H1 (cell line): ENCODE data around the gene TMUB1. TPM values are rescaled to one million over a fixed set of nuclear protein-coding genes. Genes with fewer than 3 reads are reported as not detected.
A peak's percentile ranks its signal among the peaks of the same experiment; 100 is the strongest.

Experiments used
- CTCF ChIA-PET: fragments of 300-600 bp; sonication (Branson Sonifier 250); formaldehyde crosslinking; loops from one replicate; lab custom pipeline; 2021; ENCODE audit not compliant: partially characterized antibody; lab: Charles Lee
- POLR2A ChIA-PET: fragments of 300-600 bp; sonication (Branson Sonifier 250); formaldehyde crosslinking; loops from one replicate; lab custom pipeline; 2021; ENCODE audit warnings: inconsistent platforms; ENCODE audit not compliant: partially characterized antibody; lab: Charles Lee
- DNase-seq, 2 experiments: peaks; one replicate each; pipeline versions ENCODE4 v3.0.0 to v3.0.0-alpha.2; 2010 to 2022; ENCODE audit warnings: low spot score in 2 of 2, low read depth in 1 of 2, mixed read lengths in 1 of 2
- FAIRE-seq: peaks from 2 replicates; lab custom pipeline; 2011; peaks lifted over from hg19 to GRCh38; lab: Jason Lieb, UNC
- H2AFZ ChIP-seq: 2 replicates; pipeline ENCODE4 v1.8.1; 2012; ENCODE audit warnings: low read length, inconsistent platforms
- H2AK5ac ChIP-seq: 2 replicates; pipeline ENCODE4 v1.6.1; 2013; ENCODE audit warnings: low read depth, low read length
- H2BK120ac ChIP-seq: replicated peaks from 2 replicates; pipeline ENCODE3; 2013; ENCODE audit warnings: low read depth, low read length, inconsistent platforms
- H2BK12ac ChIP-seq: 2 replicates; pipeline ENCODE4 v1.6.1; 2013; ENCODE audit warnings: low read depth, low read length
- H2BK15ac ChIP-seq: 2 replicates; pipeline ENCODE4 v1.6.1; 2013; ENCODE audit warnings: low read length
- H2BK20ac ChIP-seq: 2 replicates; pipeline ENCODE4 v1.6.1; 2013; ENCODE audit warnings: low read length
- H2BK5ac ChIP-seq: 2 replicates; pipeline ENCODE4 v1.6.1; 2013; ENCODE audit warnings: low read depth, low read length
- H3K14ac ChIP-seq: 2 replicates; pipeline ENCODE4 v1.6.1; 2013; ENCODE audit warnings: inconsistent platforms; ENCODE audit not compliant: insufficient read length
- H3K18ac ChIP-seq: 2 replicates; pipeline ENCODE4 v1.6.1; 2013; ENCODE audit warnings: low read length; ENCODE audit errors: extremely low read depth
- H3K23ac ChIP-seq: 2 replicates; pipeline ENCODE4 v1.6.1; 2013; ENCODE audit warnings: inconsistent platforms; ENCODE audit not compliant: insufficient read length
- H3K23me2 ChIP-seq: 2 replicates; pipeline ENCODE4 v1.6.1; 2013; ENCODE audit warnings: low read depth, low read length
- H3K27ac ChIP-seq: 2 replicates; pipeline ENCODE4 v1.6.1; 2011; ENCODE audit warnings: low read depth, low read length, inconsistent platforms
- H3K27me3 ChIP-seq, 4 experiments: replicated peaks in 1 of 4; 1 replicate in 1 of 4; 2 replicates in 3 of 4; pipeline versions ENCODE4 v1.6.1 to v1.8.1; 2011 to 2013; ENCODE audit warnings: low read length in 3 of 4, mild to moderate bottlenecking in 3 of 4, inconsistent platforms in 2 of 4, mixed read lengths in 2 of 4, moderate library complexity in 1 of 4; ENCODE audit not compliant: control insufficient read depth in 3 of 4, insufficient read depth in 3 of 4; ENCODE audit errors: extremely low read depth in 1 of 4
- H3K36me3 ChIP-seq, 4 experiments: 2 replicates each; pipeline versions ENCODE4 v1.6.1 to v1.8.1; 2011 to 2013; ENCODE audit warnings: mild to moderate bottlenecking in 4 of 4, low read length in 3 of 4, moderate library complexity in 2 of 4, control low read depth in 1 of 4, inconsistent platforms in 1 of 4; ENCODE audit not compliant: insufficient read depth in 4 of 4, control insufficient read depth in 2 of 4
- H3K4ac ChIP-seq: replicated peaks from 2 replicates; pipeline ENCODE3; 2013; ENCODE audit warnings: low read length, low read depth, mixed read lengths, inconsistent platforms; ENCODE audit not compliant: insufficient read length
- H3K4me1 ChIP-seq, 4 experiments: replicated peaks in 1 of 4; 1 replicate in 1 of 4; 2 replicates in 3 of 4; pipeline versions ENCODE4 v1.6.1 to v1.8.1; 2011 to 2013; ENCODE audit warnings: low read length in 3 of 4, inconsistent platforms in 2 of 4, mixed read lengths in 1 of 4; ENCODE audit not compliant: insufficient read depth in 4 of 4, control insufficient read depth in 3 of 4
- H3K4me2 ChIP-seq, 2 experiments: 2 replicates each; pipeline versions ENCODE4 v1.6.1 to v1.8.1; 2011 to 2013; ENCODE audit warnings: low read depth in 2 of 2, low read length in 2 of 2, control low read depth in 1 of 2, inconsistent platforms in 1 of 2, mild to moderate bottlenecking in 1 of 2; ENCODE audit not compliant: insufficient read depth in 1 of 2
- H3K4me3 ChIP-seq, 4 experiments: fragments of 200-600, 300-600 bp in 1 of 4; sonication (generic), shearing (Covaris generic), sonication (Bioruptor Twin) in 1 of 4; 2 replicates each; pipeline versions ENCODE4 v1.5.1 to v1.8.1; 2011 to 2016; ENCODE audit warnings: low read length in 4 of 4, low read depth in 3 of 4, control low read depth in 2 of 4, inconsistent platforms in 2 of 4, mild to moderate bottlenecking in 2 of 4, mixed read lengths in 1 of 4, moderate library complexity in 1 of 4; ENCODE audit not compliant: insufficient read depth in 2 of 4; ENCODE audit errors: extremely low read depth in 1 of 4
- H3K56ac ChIP-seq: replicated peaks from 2 replicates; pipeline ENCODE3; 2013; ENCODE audit warnings: low read depth, mild to moderate bottlenecking, mixed read lengths, low read length, inconsistent platforms; ENCODE audit not compliant: insufficient read length
- H3K79me1 ChIP-seq: 2 replicates; pipeline ENCODE4 v1.6.1; 2013; ENCODE audit warnings: low read depth, low read length, control low read depth
- H3K79me2 ChIP-seq, 2 experiments: 2 replicates each; pipeline versions ENCODE4 v1.6.1 to v1.8.1; 2012 to 2013; ENCODE audit warnings: low read length in 2 of 2, mild to moderate bottlenecking in 2 of 2, inconsistent platforms in 1 of 2; ENCODE audit not compliant: insufficient read depth in 2 of 2, control insufficient read depth in 1 of 2
- H3K9ac ChIP-seq, 4 experiments: replicated peaks in 1 of 4; 1 replicate in 1 of 4; 2 replicates in 3 of 4; pipeline versions ENCODE4 v1.6.1 to v1.8.1; 2011 to 2013; ENCODE audit warnings: low read depth in 3 of 4, low read length in 3 of 4, control low read depth in 2 of 4, mild to moderate bottlenecking in 2 of 4, moderate library complexity in 2 of 4, inconsistent platforms in 1 of 4; ENCODE audit errors: extremely low read depth in 1 of 4
- H3K9me3 ChIP-seq, 2 experiments: 2 replicates each; pipeline versions ENCODE4 v1.6.1 to v1.8.1; 2012 to 2013; ENCODE audit warnings: mild to moderate bottlenecking in 2 of 2, moderate library complexity in 2 of 2, control low read depth in 1 of 2, inconsistent platforms in 1 of 2, low read depth in 1 of 2, low read length in 1 of 2, mixed read lengths in 1 of 2; ENCODE audit not compliant: insufficient read depth in 2 of 2
- H4K20me1 ChIP-seq, 2 experiments: replicated peaks in 1 of 2; 2 replicates each; pipeline versions ENCODE3 to v1.8.1; 2011 to 2013; ENCODE audit warnings: inconsistent platforms in 2 of 2, low read length in 2 of 2, mild to moderate bottlenecking in 1 of 2; ENCODE audit not compliant: insufficient read depth in 2 of 2, control insufficient read depth in 1 of 2
- H4K5ac ChIP-seq: 2 replicates; pipeline ENCODE4 v1.6.1; 2013; ENCODE audit warnings: low read length, low read depth, mixed read lengths, inconsistent platforms; ENCODE audit not compliant: insufficient read length
- H4K8ac ChIP-seq: 2 replicates; pipeline ENCODE4 v1.8.0; 2013; ENCODE audit warnings: mild to moderate bottlenecking, moderate library complexity, low read length, inconsistent platforms; ENCODE audit not compliant: insufficient read depth; ENCODE audit errors: extremely low read depth
- H4K91ac ChIP-seq: replicated peaks from 2 replicates; pipeline ENCODE3; 2013; ENCODE audit warnings: low read length, mixed read lengths, inconsistent platforms; ENCODE audit not compliant: insufficient read length
- BACH1 ChIP-seq: IDR thresholded peaks from 2 replicates; pipeline ENCODE4 v1.6.1; 2012; ENCODE audit warnings: low read length, improper control_type of control experiment
- CREB1 ChIP-seq: IDR thresholded peaks from 2 replicates; pipeline ENCODE4 v1.6.1; 2012; ENCODE audit warnings: inconsistent platforms
- HDAC6 ChIP-seq: IDR thresholded peaks from one replicate; pipeline ENCODE4 v1.7.1; 2012; ENCODE audit warnings: low read depth, mild to moderate bottlenecking, inconsistent platforms, low read length, moderate library complexity
- JUND ChIP-seq: IDR thresholded peaks from 2 replicates; pipeline ENCODE4 v1.6.1; 2011; ENCODE audit warnings: mild to moderate bottlenecking, improper control_type of control experiment, low read length
- NANOG ChIP-seq: IDR thresholded peaks from 2 replicates; pipeline ENCODE4 v1.6.1; 2011; ENCODE audit warnings: low read length, low read depth, mild to moderate bottlenecking, inconsistent platforms; ENCODE audit not compliant: insufficient read depth, poor library complexity, severe bottlenecking
- WGBS, 2 experiments: shearing (Covaris generic) in 1 of 2; methylation state at CpG; one replicate each; pipeline versions ENCODE4 v1.1.6 to v1.1.7; 2013 to 2015; ENCODE audit warnings: low lambda C conversion rate in 2 of 2, mixed read lengths in 2 of 2, inconsistent platforms in 1 of 2, low coverage in 1 of 2, missing lambda C conversion rate in 1 of 2; ENCODE audit not compliant: insufficient replicate concordance in 2 of 2, insufficient coverage in 1 of 2, insufficient read length in 1 of 2; ENCODE audit errors: extremely low coverage in 1 of 2, missing lambda C conversion rate in 1 of 2; 5-methylcytosine and 5-hydroxymethylcytosine counted together
- polyA plus RNA-seq, 7 experiments: library from polyadenylated mRNA; depleted of rRNA in 3 of 7; stranded (reverse) in 5 of 7; unstranded in 2 of 7; fragments of >200 nt in 5 of 7; fragments of 200-250 nt in 2 of 7; gene quantifications; 1 replicate in 5 of 7; 2 replicates in 1 of 7; 4 replicates in 1 of 7; pipeline versions ENCODE4 v1.2.1 to v1.2.3, GENCODE V29; 2011 to 2013; ENCODE audit warnings: missing spikeins in 2 of 7, mixed read lengths in 2 of 7
- total RNA-seq: library from RNA; stranded (reverse); fragmentation: NEBNext Ultra II Directional; extraction: Animal tissue kit (Norgen Biotek cat#: 25700); gene quantifications from 2 replicates; pipeline ENCODE4 v1.2.1, GENCODE V29; 2021

The TMUB1 gene
- total and polyA plus RNA-seq, 2 of the 8 experiments (the other 6 are each of a cell fraction or from before 2014, with no cell fraction given), result 41.4 to 56.2 TPM

DNA sequence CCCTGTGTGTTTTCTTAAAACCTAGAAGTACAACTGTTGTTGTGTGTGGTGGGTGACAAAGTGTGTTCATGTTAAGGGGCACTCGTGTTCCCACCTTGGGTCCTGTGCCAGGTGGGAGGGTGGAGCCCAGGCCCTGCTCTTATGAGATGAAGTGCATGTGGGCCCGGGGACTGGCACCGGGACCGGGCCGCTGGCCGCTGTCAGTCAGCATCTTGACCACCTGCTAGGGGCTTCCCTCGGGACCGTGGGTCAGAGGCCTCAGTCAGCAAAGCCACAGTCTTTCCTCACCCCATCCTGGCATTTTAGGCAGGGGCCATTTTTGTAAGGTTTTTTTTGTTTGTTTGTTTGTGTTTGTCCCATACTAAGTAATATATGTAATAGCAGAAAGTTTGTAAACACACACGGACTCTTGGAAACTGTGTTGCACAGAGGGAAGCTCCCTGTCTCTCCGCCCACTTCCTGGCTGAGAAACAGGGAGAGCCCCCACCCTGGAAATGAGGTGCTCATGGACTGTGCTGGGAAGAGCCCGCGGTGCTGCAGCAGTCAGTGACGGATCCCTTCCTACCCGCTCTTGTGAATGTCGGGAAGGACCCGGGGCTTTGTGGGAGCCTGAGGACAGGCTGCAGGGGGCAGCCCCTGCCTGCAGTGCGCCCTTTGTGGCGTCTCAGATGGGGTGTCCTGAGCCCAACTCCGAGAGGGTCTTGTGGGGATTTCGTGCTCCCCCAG lies 16.4 kb upstream of the TMUB1 start:
- 89% methylated on average over 20 of the region's 20 CpGs; no CpG with 5 or more reads in 1 of the 2 experiments for WGBS, 2 experiments
- Histone ChIP-seq H4K8ac (peak overlapping the region; percentile 12; the same call in 1 of the 2 replicates), H3K4me3 (no peak overlapping the region), H3K56ac (no peak overlapping the region), H3K79me2 (peaks cover 0 to 58% of the 10 kb centered on the region in 2 experiments; a peak in 2 of 4 replicates), H3K27me3 (no peaks in the 10 kb centered on the region), H3K4me2 (no peak overlapping the region), H3K9me3 (no peaks in the 10 kb centered on the region), H4K91ac (no peak overlapping the region), H3K27ac (no peak overlapping the region), H3K9ac (no peak overlapping the region), H3K18ac (no peak overlapping the region), H3K23me2 (no peaks in the 10 kb centered on the region; the same call in 1 of the 2 replicates), H3K79me1 (peaks cover 18% of the 10 kb centered on the region), H2AK5ac (0 out of 2 replicates have a peak overlapping the region, but pooled peaks have one; percentile 39), H4K20me1 (peaks cover 18 to 39% of the 10 kb centered on the region in 2 experiments), H3K23ac (no peak overlapping the region), H2BK120ac (no peak overlapping the region), H3K36me3 (no peaks in the 10 kb centered on the region), H2AFZ (no peak overlapping the region), H3K4me1 (peaks cover under 1 to 25% (median 14%) of the 10 kb centered on the region in 4 experiments), H3K4ac (no peak overlapping the region), H2BK15ac (no peak overlapping the region), H2BK5ac (0 out of 2 replicates have a peak overlapping the region, but pooled peaks have one; percentile 66), H3K14ac (no peak overlapping the region), H4K5ac (no peak overlapping the region), H2BK12ac (peak overlapping the region; percentile 60; the same call in 1 of the 2 replicates), H2BK20ac (no peak overlapping the region)
- FAIRE-seq (no peak), DNase-seq (no peak)
- TF ChIP-seq CREB1 (no peak), NANOG (no peak), HDAC6 (no peak), JUND (no peak), BACH1 (no peak)
- POLR2A ChIA-PET, result interaction anchor here (0.6 to 1.5 kb wide), 2 partner anchors 20 to 180 kb away, joined by 3 to 5 read pairs; no protein-coding TSS in a partner anchor
- CTCF ChIA-PET, result interaction anchor here (0.9 to 22.4 kb wide), 4 partner anchors 10 to 87 kb away, joined by 3 to 448 read pairs (median 19); partner anchors contain the start of genes AGAP3 and TMUB1
